ENCODE data around the gene RPP40. TPM values are rescaled to one million over a fixed set of nuclear protein-coding genes. Genes with fewer than 3 reads are reported as not detected.

The RPP40 gene
- total RNA-seq, 1 donor from 2014 or later, result 23.2 TPM

DNA sequence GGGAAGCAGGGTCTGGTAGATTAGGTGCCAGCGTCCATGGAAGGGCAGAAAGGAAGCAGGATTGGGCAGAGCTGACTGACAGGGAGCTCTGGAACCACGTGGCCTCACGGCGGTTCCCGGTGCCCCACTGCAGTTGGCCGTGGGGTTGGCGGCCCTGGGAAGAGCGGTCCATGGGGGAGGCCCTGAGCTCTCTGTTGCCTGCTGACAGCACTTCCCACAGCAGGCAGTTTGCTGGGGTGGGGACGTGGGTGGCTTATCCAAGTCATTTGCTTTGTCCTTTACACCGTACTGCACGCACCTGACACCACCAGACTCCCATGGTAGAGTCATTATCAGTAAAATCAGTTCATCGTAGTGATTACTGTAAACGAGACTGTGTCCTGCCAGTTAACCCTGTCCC lies 56.1 kb downstream of the RPP40 start:
- no peak overlapping the region for H3K27ac ChIP-seq

DNA sequence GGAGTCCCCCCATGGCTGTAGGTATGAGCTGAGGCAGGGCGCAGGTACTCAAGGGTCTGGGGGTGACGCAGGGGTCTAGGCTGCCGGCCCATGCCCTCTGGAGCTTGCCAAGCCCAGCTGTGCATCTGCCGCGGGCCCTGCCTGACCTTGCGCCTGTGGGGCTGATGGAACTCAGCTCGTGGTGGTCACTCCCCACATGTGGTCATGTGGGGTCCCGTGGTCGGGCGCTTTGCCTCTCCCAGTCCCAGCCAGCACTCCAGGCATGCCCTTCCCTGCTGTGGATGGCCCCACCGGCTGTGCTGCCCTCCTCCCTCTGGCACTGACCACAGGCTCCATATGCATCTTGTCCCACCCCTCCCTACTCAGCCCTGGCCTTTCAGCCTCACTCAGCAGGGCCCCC lies 57.3 kb downstream of the RPP40 start:
- Histone ChIP-seq H3K4me3 (no peak overlapping the region), H3K79me2 (ENCODE audit: low read depth) (no peaks in the 10 kb centered on the region), H4K20me1 (ENCODE audit: low read depth) (peaks cover 7% of the 10 kb centered on the region), H3K36me3 (no peaks in the 10 kb centered on the region), H3K9ac (no peak overlapping the region), H3F3A (ENCODE audit: low read depth) (no peaks in the 10 kb centered on the region), H3K4me1 (peaks cover 12% of the 10 kb centered on the region), H3K27ac (no peak overlapping the region), H3K4me2 (no peak overlapping the region), H3K27me3 (no peaks in the 10 kb centered on the region), H2AFZ (replicated peaks) (no peak overlapping the region), H3K9me3 (ENCODE audit: low read depth) (no peaks in the 10 kb centered on the region)
- Mint-ChIP-seq H3K4me1 (peaks cover 22% of the 10 kb centered on the region), H3K4me3 (no peak overlapping the region), H3K27me3 (ENCODE audit: insufficient read depth, low read depth) (no peaks in the 10 kb centered on the region), H3K27ac (no peak overlapping the region), H3K9me3 (no peaks in the 10 kb centered on the region), H3K36me3 (peaks cover 45% of the 10 kb centered on the region)
- TF ChIP-seq EZH2 (IDR thresholded peaks at IDR 0.05), result no peak
- TF ChIP-seq, protein P1, sequence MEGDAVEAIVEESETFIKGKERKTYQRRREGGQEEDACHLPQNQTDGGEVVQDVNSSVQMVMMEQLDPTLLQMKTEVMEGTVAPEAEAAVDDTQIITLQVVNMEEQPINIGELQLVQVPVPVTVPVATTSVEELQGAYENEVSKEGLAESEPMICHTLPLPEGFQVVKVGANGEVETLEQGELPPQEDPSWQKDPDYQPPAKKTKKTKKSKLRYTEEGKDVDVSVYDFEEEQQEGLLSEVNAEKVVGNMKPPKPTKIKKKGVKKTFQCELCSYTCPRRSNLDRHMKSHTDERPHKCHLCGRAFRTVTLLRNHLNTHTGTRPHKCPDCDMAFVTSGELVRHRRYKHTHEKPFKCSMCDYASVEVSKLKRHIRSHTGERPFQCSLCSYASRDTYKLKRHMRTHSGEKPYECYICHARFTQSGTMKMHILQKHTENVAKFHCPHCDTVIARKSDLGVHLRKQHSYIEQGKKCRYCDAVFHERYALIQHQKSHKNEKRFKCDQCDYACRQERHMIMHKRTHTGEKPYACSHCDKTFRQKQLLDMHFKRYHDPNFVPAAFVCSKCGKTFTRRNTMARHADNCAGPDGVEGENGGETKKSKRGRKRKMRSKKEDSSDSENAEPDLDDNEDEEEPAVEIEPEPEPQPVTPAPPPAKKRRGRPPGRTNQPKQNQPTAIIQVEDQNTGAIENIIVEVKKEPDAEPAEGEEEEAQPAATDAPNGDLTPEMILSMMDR (IDR thresholded peaks at IDR 0.05), result no peak
- no peak for TF ChIP-seq EZH2phosphoT487 (IDR thresholded peaks at IDR 0.05)
- DNase-seq (ENCODE audit: low spot score), result no peak

More for the DNA sequence above, 56.1 kb downstream of the RPP40 start:
- no peak for DNase-seq (ENCODE audit: low spot score)
- no peak for TF ChIP-seq EZH2phosphoT487 (IDR thresholded peaks at IDR 0.05)
- no peak for TF ChIP-seq EZH2 (IDR thresholded peaks at IDR 0.05)
- no peak overlapping the region for H3K9ac ChIP-seq
- Mint-ChIP-seq H3K9me3 (no peaks in the 10 kb centered on the region), H3K27ac (no peak overlapping the region), H3K27me3 (ENCODE audit: insufficient read depth, low read depth) (no peaks in the 10 kb centered on the region), H3K4me3 (no peak overlapping the region), H3K36me3 (peaks cover 55% of the 10 kb centered on the region), H3K4me1 (peaks cover 13% of the 10 kb centered on the region)
- no peak overlapping the region for H3K4me2 ChIP-seq
- no peak overlapping the region for H3K4me3 ChIP-seq
- no peaks in the 10 kb centered on the region for H3K27me3 ChIP-seq
- H3K9me3 ChIP-seq (ENCODE audit: low read depth), result no peaks in the 10 kb centered on the region
- no peak overlapping the region for H2AFZ ChIP-seq (replicated peaks)
- H3K4me1 ChIP-seq, result peaks cover 5% of the 10 kb centered on the region
- no peaks in the 10 kb centered on the region for H3K79me2 ChIP-seq (ENCODE audit: low read depth)
- no peaks in the 10 kb centered on the region for H3F3A ChIP-seq (ENCODE audit: low read depth)
- H3K36me3 ChIP-seq, result no peaks in the 10 kb centered on the region
- no peaks in the 10 kb centered on the region for H4K20me1 ChIP-seq (ENCODE audit: low read depth)

Other genes starting within 250 kb of the RPP40 start
- 46.4 and 53.5 TPM in 2 replicates for gene CDYL, start 227.6 kb downstream of the RPP40 start, total RNA-seq (ENCODE audit: low replicate concordance)
- 0.15 and 0.36 TPM in 2 replicates for gene PPP1R3G, start 81.3 kb upstream of the RPP40 start, total RNA-seq (ENCODE audit: low replicate concordance)

Measured in neural progenitor cell (in vitro differentiated cells).